Right ventricle myocardium inferior (tissue), 1 donor: ENCODE data around the gene PCDHAC1. TPM values are rescaled to one million over a fixed set of nuclear protein-coding genes. Genes with fewer than 3 reads are reported as not detected.
A peak's percentile ranks its signal among the peaks of the same experiment; 100 is the strongest.

Experiments used
- ATAC-seq: fragments of 200-7000 bp; cut with Tn5 transposase; one replicate; pipeline ENCODE4 v1.9.1; 2020; ENCODE audit warnings: mild to moderate bottlenecking, moderate library complexity
- DNase-seq: peaks from one replicate; pipeline ENCODE4 v3.0.0; 2021; ENCODE audit errors: missing footprints
- intact Hi-C: fragments of 100-400 bp; cut with DNase I; formaldehyde crosslinking; loops from one replicate; pipeline ENCODE4 v1.11.0; 2022
- total RNA-seq: library from RNA; stranded (reverse); fragmentation: NEBNext Ultra II Directional; extraction: Animal tissue kit (Norgen Biotek cat#: 25700); gene quantifications from one replicate; pipeline ENCODE4 v1.2.1, GENCODE V29; 2021
- donor health status: DM: no; HTN: yes; CAD: no; lungs with severe emphysema.

Gene PCDHAC1
- total RNA-seq, 1 donor from 2014 or later: 0.11 TPM

DNA sequence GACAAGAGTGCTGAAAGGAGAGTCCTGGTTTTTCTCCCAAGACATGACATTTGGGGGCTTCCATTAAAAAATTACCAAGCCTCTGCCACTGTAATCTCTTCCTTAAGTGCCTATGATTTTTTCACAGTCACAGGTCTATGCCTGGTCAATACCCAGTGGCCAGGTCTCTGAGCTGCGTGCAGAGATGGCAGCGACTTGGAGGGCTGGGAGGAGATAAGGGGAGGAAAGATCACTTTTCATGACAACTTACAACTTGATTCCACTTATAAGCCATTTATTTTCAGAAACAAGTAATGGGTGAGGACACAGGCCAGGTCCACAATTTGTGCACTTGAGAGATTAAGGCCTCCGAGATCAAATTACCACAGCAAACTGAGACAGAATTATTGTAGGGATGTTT lies 38.3 kb downstream of the PCDHAC1 start:
- ATAC-seq (no peak), DNase-seq (no peak)
- intact Hi-C loops: no loop called here

DNA sequence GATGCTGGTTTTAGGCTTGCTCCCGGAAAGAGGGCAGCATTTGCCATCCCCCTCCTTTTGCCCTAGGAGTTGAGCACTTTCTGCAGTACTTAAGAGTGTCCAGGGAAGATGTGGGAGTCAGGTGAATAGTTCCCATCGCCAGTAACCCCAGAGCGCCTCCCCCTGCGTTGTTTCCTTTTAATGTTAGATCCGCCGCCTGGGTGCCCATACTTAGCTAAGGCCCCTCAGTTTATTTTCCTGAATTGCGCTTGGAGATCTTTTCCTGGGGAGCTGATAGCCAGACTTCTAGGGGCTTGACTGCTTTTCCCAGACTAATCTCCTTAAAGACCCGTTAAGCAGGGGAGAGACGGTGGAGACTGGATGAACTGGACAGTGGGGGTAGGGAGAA lies 39.8 kb downstream of the PCDHAC1 start:
- no peak for DNase-seq
- intact Hi-C loops: no loop called here
- ATAC-seq: no peak

DNA sequence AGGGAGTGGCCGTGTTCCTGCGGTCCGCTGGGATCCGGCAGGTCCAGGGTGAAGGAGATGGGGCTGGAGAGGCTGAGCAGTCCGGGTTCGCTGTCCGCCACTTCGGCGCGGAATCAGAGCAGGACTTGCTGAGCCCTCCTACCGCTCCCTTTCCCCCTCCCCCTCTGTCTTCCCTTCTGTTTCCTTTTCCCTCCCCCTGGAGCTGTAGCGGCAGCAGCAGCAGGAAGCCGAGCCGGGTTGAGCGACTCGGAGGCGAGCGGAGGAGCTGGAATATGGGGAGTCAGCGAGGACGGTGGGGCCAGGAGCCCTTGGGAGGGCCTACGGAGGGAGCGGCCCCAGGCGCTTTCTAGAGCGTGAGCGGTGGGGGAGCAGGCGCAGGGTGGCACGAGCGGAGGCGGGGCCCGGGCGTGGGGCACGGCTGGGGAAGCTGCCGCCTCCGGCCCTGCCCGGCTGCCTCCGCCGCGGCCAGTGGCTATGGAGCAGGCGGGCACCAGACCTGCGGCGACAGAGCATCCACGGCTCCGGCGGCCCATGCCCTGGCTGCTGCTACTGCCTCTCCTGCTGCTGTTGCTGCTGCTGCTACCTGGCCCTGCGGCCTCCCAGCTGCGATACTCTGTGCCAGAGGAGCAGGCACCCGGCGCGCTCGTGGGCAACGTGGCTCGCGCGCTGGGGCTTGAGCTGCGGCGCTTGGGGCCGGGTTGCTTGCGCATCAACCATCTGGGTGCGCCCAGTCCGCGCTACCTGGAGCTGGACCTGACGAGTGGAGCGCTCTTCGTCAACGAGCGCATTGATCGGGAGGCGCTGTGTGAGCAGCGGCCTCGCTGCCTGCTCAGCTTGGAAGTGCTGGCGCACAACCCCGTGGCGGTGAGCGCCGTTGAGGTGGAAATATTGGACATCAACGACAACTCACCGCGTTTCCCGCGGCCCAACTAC lies 40.5 kb downstream of the PCDHAC1 start, which contains the start of gene PCDHAC2:
TSS of gene PCDHAC2 (plus strand) at position 184 of the 933 bp plus-strand sequence. CDS start at position 475, 291 bp downstream.
- intact Hi-C loops: no loop called here
- ATAC-seq: peak; percentile 48

DNA sequence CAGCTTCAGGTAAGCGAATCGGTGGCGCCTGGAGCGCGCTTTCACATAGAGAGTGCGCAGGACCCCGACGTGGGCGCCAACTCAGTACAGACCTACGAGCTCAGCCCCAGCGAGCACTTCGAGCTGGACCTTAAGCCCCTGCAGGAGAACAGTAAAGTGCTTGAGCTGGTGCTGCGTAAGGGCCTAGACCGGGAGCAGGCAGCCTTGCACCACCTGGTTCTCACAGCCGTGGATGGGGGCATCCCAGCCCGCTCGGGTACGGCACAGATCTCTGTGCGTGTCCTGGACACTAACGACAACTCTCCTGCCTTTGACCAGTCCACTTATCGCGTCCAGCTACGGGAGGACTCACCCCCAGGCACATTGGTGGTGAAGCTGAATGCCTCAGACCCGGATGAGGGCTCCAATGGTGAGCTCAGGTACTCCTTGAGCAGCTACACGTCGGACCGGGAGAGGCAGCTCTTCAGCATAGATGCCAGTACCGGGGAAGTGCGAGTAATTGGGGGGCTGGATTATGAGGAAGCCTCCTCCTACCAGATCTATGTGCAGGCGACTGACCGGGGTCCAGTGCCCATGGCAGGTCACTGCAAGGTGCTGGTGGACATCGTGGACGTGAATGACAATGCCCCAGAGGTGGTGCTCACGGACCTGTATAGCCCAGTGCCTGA lies 41.3 kb downstream of the PCDHAC1 start:
- no peak for DNase-seq
- ATAC-seq: no peak
- intact Hi-C loops: no loop called here

More for the DNA sequence above, 40.5 kb downstream of the PCDHAC1 start, which contains the start of gene PCDHAC2:
- DNase-seq: peak; percentile 67

DNA sequence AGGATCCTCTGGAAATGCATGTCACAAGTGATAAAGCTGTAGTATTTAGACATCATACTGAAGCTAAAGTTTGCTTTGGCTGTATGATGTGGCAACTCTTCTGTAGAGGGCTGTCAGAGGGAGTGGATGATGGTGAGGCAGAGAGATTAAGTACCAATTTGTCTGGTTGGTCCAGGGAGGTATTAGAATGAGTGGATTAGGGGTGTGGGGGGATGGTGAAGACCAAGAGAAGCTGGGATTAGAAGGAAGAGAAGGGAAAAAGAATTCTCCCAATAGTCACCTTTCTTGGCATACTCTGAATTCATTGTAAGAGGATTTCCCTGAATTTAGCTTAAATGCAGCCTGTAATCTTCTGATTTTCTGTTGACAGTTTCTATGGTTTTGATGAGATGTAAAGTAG lies 43.8 kb downstream of the PCDHAC1 start:
- ATAC-seq (no peak), DNase-seq (no peak)
- intact Hi-C loops: no loop called here

DNA sequence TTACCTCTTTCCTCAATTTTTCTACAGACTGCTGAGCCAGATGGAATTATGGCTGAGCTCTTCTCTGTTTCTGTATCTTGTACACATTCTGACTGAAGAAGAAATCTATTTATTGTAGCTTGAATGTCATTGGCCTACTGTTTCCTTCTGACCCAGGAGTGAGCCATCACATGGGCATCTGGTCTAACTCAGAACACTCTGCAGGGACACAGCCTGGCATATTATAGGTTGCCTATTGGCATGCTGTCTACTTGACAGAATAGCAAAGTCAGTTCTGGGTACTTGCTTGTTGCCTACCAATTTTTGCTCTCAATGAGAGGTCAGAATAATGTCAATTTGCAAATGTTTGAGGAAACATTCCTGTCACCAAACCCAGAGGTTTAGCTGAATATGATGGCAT lies 47.5 kb downstream of the PCDHAC1 start:
- intact Hi-C loops: no loop called here
- DNase-seq (no peak), ATAC-seq (no peak)

DNA sequence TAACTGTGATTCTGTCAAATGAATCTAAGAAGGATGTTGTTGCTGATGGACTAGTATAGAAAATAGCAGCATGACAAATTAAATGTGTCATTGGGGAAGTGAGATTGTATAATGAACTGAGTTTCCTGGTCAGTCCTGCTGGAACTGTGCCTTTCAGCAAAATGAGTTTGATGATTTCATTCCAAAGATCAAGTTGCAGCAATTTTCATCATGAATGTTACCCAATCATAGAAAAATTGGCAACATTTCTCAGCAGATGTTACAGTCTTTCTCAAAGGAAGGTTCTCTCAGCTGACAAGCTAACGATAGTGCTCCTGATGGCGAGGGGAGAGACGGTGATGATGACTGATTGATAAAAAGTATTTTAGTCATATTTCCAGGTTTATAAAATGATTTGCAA lies 50.9 kb downstream of the PCDHAC1 start:
- DNase-seq (no peak), ATAC-seq (no peak)
- intact Hi-C loops: no loop called here

DNA sequence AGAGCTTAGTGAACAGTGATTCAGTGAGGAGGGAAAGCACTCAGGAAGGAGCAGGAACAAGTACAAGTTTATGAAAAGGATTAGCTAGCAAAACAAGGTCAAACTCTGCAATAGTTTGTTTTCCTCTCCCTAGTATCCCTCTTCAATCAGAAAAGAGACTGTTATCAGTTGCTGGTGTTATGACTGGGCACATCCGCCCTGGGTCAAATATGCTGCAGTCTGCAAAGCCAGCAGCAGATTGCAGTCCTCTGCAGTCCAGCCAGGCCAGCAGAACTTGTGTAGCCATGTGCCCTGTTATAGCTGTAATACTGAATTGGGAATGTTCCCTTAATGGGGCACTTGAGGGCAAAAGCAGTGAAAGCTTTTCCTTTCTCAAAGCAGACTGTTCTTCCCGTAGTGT lies 52.2 kb downstream of the PCDHAC1 start:
- ATAC-seq: no peak
- intact Hi-C loops: no loop called here
- no peak for DNase-seq

DNA sequence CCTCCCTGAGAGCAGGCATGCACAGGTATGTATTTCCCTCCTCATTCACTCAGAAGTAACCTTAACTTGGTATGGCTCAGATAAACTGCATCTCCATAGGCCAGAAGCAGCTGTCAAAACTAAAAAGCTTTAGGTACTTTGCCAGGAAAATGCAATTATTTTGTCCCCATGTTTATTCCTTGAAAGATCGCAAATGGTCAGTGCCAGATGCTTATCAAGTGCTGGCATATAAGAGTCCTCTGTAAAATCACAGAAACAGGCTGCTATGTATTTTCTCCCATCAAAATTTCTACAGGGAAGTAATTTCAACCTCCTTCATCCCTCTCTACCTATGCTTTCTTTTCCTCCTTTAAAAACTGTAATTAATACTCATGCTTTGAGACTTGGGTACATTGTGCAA lies 52.9 kb downstream of the PCDHAC1 start:
- intact Hi-C loops: no loop called here
- no peak for DNase-seq
- ATAC-seq: no peak

Other genes starting within 250 kb of the PCDHAC1 start
- 35.9 TPM for gene HARS1, start 234.9 kb upstream of the PCDHAC1 start, total RNA-seq
- 24.4 TPM for gene HARS2, start 234.8 kb upstream of the PCDHAC1 start, total RNA-seq
- 35.1 TPM for gene ZMAT2, start 225.9 kb upstream of the PCDHAC1 start, total RNA-seq
- not detected for gene PCDHA1, start 140.2 kb upstream of the PCDHAC1 start, total RNA-seq
- not detected for gene PCDHA2, start 131.4 kb upstream of the PCDHAC1 start, total RNA-seq
- gene PCDHA3, start 125.2 kb upstream of the PCDHAC1 start, total RNA-seq: 0.14 TPM
- 0.08 TPM for gene PCDHA4, start 119.2 kb upstream of the PCDHAC1 start, total RNA-seq
- gene PCDHA5, start 104.7 kb upstream of the PCDHAC1 start, total RNA-seq: 0.05 TPM
- not detected for gene PCDHA6, start 98.3 kb upstream of the PCDHAC1 start, total RNA-seq
- not detected for gene PCDHA7, start 92.0 kb upstream of the PCDHAC1 start, total RNA-seq
- gene PCDHA8, start 85.1 kb upstream of the PCDHAC1 start, total RNA-seq: not detected
- gene PCDHA9, start 77.9 kb upstream of the PCDHAC1 start, total RNA-seq: not detected
- gene PCDHA10, start 70.4 kb upstream of the PCDHAC1 start, total RNA-seq: 0.11 TPM
- gene PCDHA11, start 57.3 kb upstream of the PCDHAC1 start, total RNA-seq: not detected
- not detected for gene PCDHA12, start 51.0 kb upstream of the PCDHAC1 start, total RNA-seq
- not detected for gene PCDHA13, start 44.2 kb upstream of the PCDHAC1 start, total RNA-seq
- 0.30 TPM for gene PCDHAC2, start 40.2 kb downstream of the PCDHAC1 start, total RNA-seq
- not detected for gene PCDHB1, start 125.1 kb downstream of the PCDHAC1 start, total RNA-seq
- gene PCDHB2, start 168.3 kb downstream of the PCDHAC1 start, total RNA-seq: 1.7 TPM
- gene PCDHB3, start 174.2 kb downstream of the PCDHAC1 start, total RNA-seq: 0.70 TPM
- gene PCDHB4, start 195.5 kb downstream of the PCDHAC1 start, total RNA-seq: 1.5 TPM
- 1.6 TPM for gene PCDHB5, start 208.9 kb downstream of the PCDHAC1 start, total RNA-seq
- gene PCDHB6, start 223.8 kb downstream of the PCDHAC1 start, total RNA-seq: 0.51 TPM
- gene PCDHB7, start 246.3 kb downstream of the PCDHAC1 start, total RNA-seq: 0.87 TPM